ENCODE results near the gene AFF3.
"Not testable (repeated sequence)": the region's sequence is repeated elsewhere in the genome, so short reads cannot be mapped to it uniquely, and the experiment has no call there.

Gene AFF3

GRCh38 chr2:99682275-99683060, 459.9 kb downstream of the AFF3 start:
- DNase-seq: no peak

GRCh38 chr2:99680946-99681345, 461.4 kb downstream of the AFF3 start:
- no peak for DNase-seq

GRCh38 chr2:99679518-99679917, 462.9 kb downstream of the AFF3 start:
- DNase-seq: no peak

GRCh38 chr2:99678625-99679024, 463.8 kb downstream of the AFF3 start:
- no peak for DNase-seq

- DNase-seq: no peak
These were observed 464.6 kb downstream of the AFF3 start for GRCh38 chr2:99677814-99678213.

- no peak for DNase-seq
These were observed 467.2 kb downstream of the AFF3 start for GRCh38 chr2:99675130-99675661.

GRCh38 chr2:99674090-99674489, 468.3 kb downstream of the AFF3 start:
- no peak for DNase-seq

GRCh38 chr2:99672766-99673350, 469.5 kb downstream of the AFF3 start:
- no peak for DNase-seq

GRCh38 chr2:99670768-99671734, 471.3 kb downstream of the AFF3 start:
- DNase-seq: no peak

GRCh38 chr2:99666256-99666655, 476.1 kb downstream of the AFF3 start:
- no peak for DNase-seq

- DNase-seq: no peak
These were observed 478.7 kb downstream of the AFF3 start for GRCh38 chr2:99663641-99664040.

GRCh38 chr2:99662761-99663341, 479.5 kb downstream of the AFF3 start:
- DNase-seq: peak; percentile 93

- not testable (repeated sequence) for DNase-seq
These were observed 480.6 kb downstream of the AFF3 start for GRCh38 chr2:99661761-99662160.

- no peak for DNase-seq
These were observed 481.6 kb downstream of the AFF3 start for GRCh38 chr2:99660616-99661406.

- no peak for DNase-seq
These were observed 482.5 kb downstream of the AFF3 start for GRCh38 chr2:99659874-99660273.

- no peak for DNase-seq
These were observed 484.6 kb downstream of the AFF3 start for GRCh38 chr2:99657691-99658258.

- DNase-seq: no peak
These were observed 485.4 kb downstream of the AFF3 start for GRCh38 chr2:99656994-99657393.

GRCh38 chr2:99653433-99653832, 489.0 kb downstream of the AFF3 start:
- DNase-seq: no peak

- no peak for DNase-seq
These were observed 489.5 kb downstream of the AFF3 start for GRCh38 chr2:99652862-99653261.

GRCh38 chr2:99651930-99652670, 490.3 kb downstream of the AFF3 start:
- peak; percentile 13 for DNase-seq

All from kidney glomerular epithelial cell (primary cell).